Esophagus muscularis mucosa (tissue), 3 donors: ENCODE measurements around the gene LRRC4B.

Experiments used
- POLR2A ChIP-seq: fragments of 450-650 bp; IDR thresholded peaks from one replicate; pipeline ENCODE4 v1.6.1; 2017; ENCODE audit warnings: antibody characterized with exemption, moderate library complexity, mild to moderate bottlenecking, low read depth
- TF ChIP-seq, protein P1 (sequence below), 3 experiments: fragments of 200-600 bp in 2 of 3; fragments of 450-650 bp in 1 of 3; sonication (generic) in 2 of 3; IDR thresholded peaks; one replicate each; pipeline ENCODE4 v1.5.1; 2017 to 2019; ENCODE audit warnings: antibody characterized with exemption in 3 of 3, mild to moderate bottlenecking in 2 of 3, moderate library complexity in 1 of 3

DNA sequence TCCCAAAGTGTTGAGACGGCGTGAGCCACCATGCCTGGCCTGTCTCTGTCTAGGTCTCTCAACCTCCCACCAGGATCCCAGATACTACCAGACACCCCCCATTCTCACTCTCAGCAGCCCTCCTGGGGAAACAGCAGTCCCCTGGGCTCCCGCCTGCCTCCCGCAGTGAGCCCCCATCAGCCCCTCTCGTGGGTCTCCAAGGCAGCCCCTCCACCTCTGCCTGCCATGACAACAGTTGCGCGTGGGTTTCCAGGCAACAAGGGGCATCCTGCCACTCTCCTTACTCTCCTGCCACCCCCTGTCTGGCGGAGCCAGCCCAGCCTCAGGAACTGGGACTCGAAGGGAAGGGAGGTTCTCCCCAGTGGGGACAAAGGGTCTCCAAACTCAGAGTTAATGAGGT, 5.2 kb downstream of the LRRC4B start:
- TF ChIP-seq, protein P1, sequence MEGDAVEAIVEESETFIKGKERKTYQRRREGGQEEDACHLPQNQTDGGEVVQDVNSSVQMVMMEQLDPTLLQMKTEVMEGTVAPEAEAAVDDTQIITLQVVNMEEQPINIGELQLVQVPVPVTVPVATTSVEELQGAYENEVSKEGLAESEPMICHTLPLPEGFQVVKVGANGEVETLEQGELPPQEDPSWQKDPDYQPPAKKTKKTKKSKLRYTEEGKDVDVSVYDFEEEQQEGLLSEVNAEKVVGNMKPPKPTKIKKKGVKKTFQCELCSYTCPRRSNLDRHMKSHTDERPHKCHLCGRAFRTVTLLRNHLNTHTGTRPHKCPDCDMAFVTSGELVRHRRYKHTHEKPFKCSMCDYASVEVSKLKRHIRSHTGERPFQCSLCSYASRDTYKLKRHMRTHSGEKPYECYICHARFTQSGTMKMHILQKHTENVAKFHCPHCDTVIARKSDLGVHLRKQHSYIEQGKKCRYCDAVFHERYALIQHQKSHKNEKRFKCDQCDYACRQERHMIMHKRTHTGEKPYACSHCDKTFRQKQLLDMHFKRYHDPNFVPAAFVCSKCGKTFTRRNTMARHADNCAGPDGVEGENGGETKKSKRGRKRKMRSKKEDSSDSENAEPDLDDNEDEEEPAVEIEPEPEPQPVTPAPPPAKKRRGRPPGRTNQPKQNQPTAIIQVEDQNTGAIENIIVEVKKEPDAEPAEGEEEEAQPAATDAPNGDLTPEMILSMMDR (IDR thresholded peaks at IDR 0.05), result no peak
- TF ChIP-seq POLR2A, result no peak
